Measurements from ENCODE around the gene BABAM2. TPM values are rescaled to one million over a fixed set of nuclear protein-coding genes. Genes with fewer than 3 reads are reported as not detected.
A peak's percentile ranks its signal among the peaks of the same experiment; 100 is the strongest.

The BABAM2 gene
- total RNA-seq, 1 donor from 2014 or later: 37.1 TPM

DNA sequence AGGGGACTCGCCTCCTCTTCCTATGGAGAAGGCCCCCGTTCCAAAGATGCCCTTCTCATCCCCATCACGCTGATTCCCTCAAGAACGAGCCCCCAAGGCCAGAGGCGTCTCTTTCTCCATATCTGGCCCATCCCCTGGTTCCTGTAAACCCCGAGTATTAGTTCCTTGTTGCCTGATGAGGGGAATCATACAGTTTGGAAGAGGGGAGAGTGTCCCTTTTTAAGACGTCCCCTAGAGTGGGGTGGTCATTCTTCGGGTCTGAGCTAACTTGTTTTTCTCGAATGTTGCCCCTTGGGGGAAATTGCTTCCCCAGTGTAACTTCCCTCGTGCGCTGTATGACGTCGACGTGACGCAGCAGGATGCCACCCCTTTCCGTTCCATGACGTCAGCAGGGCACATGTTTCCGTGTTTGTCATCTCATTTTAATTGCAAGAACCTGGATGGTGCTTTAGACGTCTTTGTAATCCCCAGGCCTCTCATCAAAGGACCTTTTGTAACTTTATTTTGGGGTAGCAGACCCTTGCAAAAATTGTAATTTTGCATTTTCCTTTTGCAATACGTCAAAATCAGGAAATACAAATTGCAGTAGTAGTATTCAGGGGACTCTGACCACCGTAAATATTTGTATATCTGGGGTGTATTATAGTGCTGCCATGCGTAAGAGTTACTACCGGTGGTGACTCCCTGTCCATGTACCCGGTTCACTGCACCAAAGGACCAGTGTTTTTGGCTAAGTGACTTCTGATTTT lies 569 bp downstream of the BABAM2 start:
- no peaks in the 10 kb centered on the region for H3K27me3 Mint-ChIP-seq
- DNase-seq (ENCODE audit: low spot score, unreplicated experiment): peak; percentile 37

DNA sequence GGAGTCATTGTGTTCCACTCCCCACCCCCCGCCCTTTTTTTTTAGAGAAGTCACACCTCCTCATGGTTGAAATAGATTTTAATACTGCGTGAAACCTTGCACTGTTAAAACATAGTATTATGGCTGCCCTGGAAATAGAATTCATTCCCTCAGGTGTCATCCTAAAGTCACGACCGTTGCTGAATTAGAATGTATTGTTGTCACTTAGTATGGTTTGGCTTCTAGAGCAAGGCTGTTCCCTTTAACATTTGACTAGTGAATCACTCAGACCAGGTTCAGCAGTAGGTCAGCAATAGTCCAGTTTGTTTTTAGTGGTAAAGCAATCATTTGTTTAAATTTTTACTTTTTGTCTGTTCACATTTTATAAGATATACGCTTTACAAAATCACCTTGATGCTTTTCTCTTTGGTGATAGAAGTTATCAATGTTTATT lies 1.2 kb downstream of the BABAM2 start:
- no peaks in the 10 kb centered on the region for H3K27me3 Mint-ChIP-seq
- peaks cover 6% of the 10 kb centered on the region for H3K4me1 Mint-ChIP-seq (ENCODE audit: low read depth)
- H3K4me3 Mint-ChIP-seq (ENCODE audit: low read depth): peak overlapping the region; percentile 97
- no peak for DNase-seq (ENCODE audit: low spot score, unreplicated experiment)
- H3K27ac Mint-ChIP-seq: peak overlapping the region; percentile 99
- no peaks in the 10 kb centered on the region for H3K36me3 Mint-ChIP-seq (ENCODE audit: insufficient read depth)
- TF ChIP-seq, protein P1, sequence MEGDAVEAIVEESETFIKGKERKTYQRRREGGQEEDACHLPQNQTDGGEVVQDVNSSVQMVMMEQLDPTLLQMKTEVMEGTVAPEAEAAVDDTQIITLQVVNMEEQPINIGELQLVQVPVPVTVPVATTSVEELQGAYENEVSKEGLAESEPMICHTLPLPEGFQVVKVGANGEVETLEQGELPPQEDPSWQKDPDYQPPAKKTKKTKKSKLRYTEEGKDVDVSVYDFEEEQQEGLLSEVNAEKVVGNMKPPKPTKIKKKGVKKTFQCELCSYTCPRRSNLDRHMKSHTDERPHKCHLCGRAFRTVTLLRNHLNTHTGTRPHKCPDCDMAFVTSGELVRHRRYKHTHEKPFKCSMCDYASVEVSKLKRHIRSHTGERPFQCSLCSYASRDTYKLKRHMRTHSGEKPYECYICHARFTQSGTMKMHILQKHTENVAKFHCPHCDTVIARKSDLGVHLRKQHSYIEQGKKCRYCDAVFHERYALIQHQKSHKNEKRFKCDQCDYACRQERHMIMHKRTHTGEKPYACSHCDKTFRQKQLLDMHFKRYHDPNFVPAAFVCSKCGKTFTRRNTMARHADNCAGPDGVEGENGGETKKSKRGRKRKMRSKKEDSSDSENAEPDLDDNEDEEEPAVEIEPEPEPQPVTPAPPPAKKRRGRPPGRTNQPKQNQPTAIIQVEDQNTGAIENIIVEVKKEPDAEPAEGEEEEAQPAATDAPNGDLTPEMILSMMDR (IDR thresholded peaks at IDR 0.05; ENCODE audit: unreplicated experiment): no peak
- H3K9me3 Mint-ChIP-seq (ENCODE audit: low read depth): no peaks in the 10 kb centered on the region

More for the DNA sequence above, 569 bp downstream of the BABAM2 start:
- Mint-ChIP-seq H3K4me1 (ENCODE audit: low read depth) (peaks cover 6% of the 10 kb centered on the region), H3K27ac (peak overlapping the region; percentile 99), H3K36me3 (ENCODE audit: insufficient read depth) (no peaks in the 10 kb centered on the region), H3K9me3 (ENCODE audit: low read depth) (no peaks in the 10 kb centered on the region), H3K4me3 (ENCODE audit: low read depth) (peak overlapping the region; percentile 97)
- TF ChIP-seq, protein P1 (IDR thresholded peaks at IDR 0.05; ENCODE audit: unreplicated experiment): no peak

DNA sequence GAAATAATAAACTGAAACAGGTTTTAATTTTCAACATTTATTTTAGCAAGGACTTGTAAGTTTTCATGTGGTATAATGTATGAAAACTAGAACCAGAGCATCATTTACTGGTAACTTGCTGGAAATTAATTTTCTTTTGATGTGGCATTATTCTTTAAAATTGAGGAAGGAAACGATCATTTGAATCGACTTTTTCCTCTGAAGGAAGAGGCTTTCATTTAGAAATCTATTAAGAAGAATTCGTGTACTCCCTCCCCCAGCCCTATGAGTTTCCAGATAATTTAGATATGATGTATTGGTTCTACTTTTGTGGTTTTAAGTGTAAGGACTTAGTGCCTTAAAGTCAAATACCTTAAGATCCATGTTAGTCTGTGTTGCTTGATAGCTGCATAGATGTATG lies 2.5 kb downstream of the BABAM2 start:
- Mint-ChIP-seq H3K4me3 (ENCODE audit: low read depth) (no peak overlapping the region), H3K4me1 (ENCODE audit: low read depth) (peaks cover 6% of the 10 kb centered on the region), H3K36me3 (ENCODE audit: insufficient read depth) (peaks cover 2% of the 10 kb centered on the region)

DNA sequence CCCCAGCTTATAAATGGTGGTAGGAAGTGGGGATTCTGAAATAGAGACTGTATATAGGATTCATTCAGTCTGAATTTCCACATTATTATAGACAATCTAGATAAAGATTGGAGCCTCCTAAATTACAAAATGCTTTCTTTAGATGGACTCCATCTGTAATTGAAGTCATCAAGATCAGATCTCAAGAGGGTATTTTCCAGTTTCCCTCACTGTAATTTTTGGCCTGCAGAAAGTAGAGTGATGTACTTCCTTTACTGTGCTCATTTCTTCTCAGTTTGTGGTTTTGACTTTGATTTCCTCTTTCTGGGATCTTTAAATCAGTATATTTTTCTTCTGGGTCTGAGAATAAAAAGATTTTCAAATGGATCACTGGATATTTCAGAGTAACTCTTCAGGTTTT lies 7.2 kb downstream of the BABAM2 start:
- no peak for DNase-seq (ENCODE audit: low spot score, unreplicated experiment)
- peaks cover 8% of the 10 kb centered on the region for H3K36me3 Mint-ChIP-seq (ENCODE audit: insufficient read depth)
- TF ChIP-seq, protein P1 (IDR thresholded peaks at IDR 0.05; ENCODE audit: unreplicated experiment): no peak
- H3K27me3 Mint-ChIP-seq: no peaks in the 10 kb centered on the region
- no peak overlapping the region for H3K27ac Mint-ChIP-seq
- H3K4me1 Mint-ChIP-seq (ENCODE audit: low read depth): no peaks in the 10 kb centered on the region
- no peaks in the 10 kb centered on the region for H3K9me3 Mint-ChIP-seq (ENCODE audit: low read depth)
- H3K4me3 Mint-ChIP-seq (ENCODE audit: low read depth): no peak overlapping the region

More for the DNA sequence above, 2.5 kb downstream of the BABAM2 start:
- DNase-seq (ENCODE audit: low spot score, unreplicated experiment): no peak
- TF ChIP-seq, protein P1 (IDR thresholded peaks at IDR 0.05; ENCODE audit: unreplicated experiment): no peak
- no peaks in the 10 kb centered on the region for H3K27me3 Mint-ChIP-seq
- no peak overlapping the region for H3K27ac Mint-ChIP-seq
- no peaks in the 10 kb centered on the region for H3K9me3 Mint-ChIP-seq (ENCODE audit: low read depth)

DNA sequence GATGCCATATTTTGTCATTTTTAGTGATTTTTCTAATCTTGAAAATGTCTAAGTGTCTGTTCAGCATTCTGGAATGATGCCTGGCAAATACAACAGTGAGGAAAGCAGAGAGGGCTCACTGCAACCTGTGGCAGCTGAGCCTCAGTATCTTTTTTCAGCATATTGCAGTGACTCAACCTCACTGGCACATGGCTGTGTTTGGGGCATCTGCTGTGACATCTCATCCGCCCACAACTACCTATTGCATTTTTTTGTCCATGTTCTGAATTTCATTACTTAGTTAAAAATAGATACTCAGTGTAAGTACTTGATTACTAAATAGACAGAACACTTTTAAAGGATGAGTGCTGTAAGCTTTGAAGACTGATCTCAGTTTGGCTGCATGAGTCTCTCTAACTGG lies 10.7 kb downstream of the BABAM2 start:
- no peak overlapping the region for H3K27ac Mint-ChIP-seq
- H3K36me3 Mint-ChIP-seq (ENCODE audit: insufficient read depth): peaks cover 10% of the 10 kb centered on the region
- no peak overlapping the region for H3K4me3 Mint-ChIP-seq (ENCODE audit: low read depth)
- H3K27me3 Mint-ChIP-seq: no peaks in the 10 kb centered on the region
- no peaks in the 10 kb centered on the region for H3K4me1 Mint-ChIP-seq (ENCODE audit: low read depth)
- H3K9me3 Mint-ChIP-seq (ENCODE audit: low read depth): no peaks in the 10 kb centered on the region
- TF ChIP-seq, protein P1 (IDR thresholded peaks at IDR 0.05; ENCODE audit: unreplicated experiment): no peak
- DNase-seq (ENCODE audit: low spot score, unreplicated experiment): no peak

All from progenitor cell of endocrine pancreas (in vitro differentiated cells).